ENCODE results near the gene IRX1.

The IRX1 gene

DNA sequence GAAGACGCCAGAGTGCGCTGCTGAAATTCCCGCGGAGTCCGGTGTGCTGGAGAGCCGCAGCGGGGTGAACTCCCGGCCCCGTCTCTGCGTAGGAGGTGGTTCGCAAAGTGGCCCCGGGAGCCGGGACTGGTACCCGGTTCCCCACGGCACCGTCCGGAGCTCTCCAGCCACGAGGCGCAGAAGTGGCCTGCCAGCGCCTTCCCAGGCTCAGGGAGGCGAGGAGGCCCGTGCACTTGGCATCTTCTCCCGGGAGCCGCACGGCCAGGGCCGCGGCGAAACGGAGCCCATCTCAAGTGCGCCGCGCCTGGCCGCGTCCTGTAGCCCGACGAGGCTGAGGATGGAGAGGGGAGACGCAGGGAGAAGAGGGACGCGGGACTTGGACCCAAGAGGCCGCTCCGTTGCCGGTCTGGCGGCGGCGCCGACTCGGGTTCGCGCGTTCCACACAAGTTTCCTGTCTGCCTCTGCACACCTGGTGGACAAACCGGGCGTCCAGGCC lies 1.1 kb upstream of the IRX1 start:
- H3K9ac ChIP-seq (ENCODE audit: low read length) = no peak overlapping the region
- H3K27ac ChIP-seq (ENCODE audit: low read depth, low read length) = no peak overlapping the region
- H3K4me1 ChIP-seq (ENCODE audit: insufficient read depth, low read length) = peaks cover 4% of the 10 kb centered on the region

DNA sequence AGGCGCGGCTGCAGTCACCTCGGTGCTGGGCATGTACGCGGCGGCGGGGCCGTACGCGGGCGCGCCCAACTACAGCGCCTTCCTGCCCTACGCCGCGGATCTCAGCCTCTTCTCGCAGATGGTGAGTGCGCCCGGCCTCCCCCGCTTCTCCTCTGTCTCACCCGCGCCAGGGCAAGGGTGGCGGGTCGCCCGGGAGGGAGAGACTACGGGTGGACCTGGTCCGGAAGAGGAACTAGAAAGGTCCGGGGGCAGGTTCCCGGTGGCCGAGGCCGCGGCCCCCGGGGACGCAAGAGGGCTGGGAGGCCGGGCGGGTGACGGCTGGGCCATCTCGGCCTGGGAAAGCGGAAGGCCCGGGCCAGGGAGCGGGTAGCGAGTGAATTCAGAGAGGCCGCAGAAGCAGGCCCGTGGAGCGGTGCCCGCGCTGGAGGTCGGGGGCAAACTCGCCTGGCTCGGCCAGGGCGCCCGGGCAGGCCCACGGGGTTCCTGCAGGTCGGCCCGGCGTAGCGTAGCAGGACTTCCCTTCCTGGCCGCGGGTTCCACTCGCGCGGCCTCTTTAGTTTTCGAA lies 711 bp downstream of the IRX1 start:
- Histone ChIP-seq H3K36me3 (ENCODE audit: insufficient read depth, low read length) (no peaks in the 10 kb centered on the region), H3K9me3 (ENCODE audit: low read length) (no peaks in the 10 kb centered on the region), H3K27ac (ENCODE audit: low read depth, low read length) (no peak overlapping the region), H3K9ac (ENCODE audit: low read length) (no peak overlapping the region), H3K4me3 (ENCODE audit: low read depth in 1 of 2, low read length in 2 of 2) (no peak overlapping the region), H3K4me1 (ENCODE audit: insufficient read depth, low read length) (peaks cover 7% of the 10 kb centered on the region), H3K27me3 (ENCODE audit: control insufficient read depth in 1 of 2, insufficient read depth in 2 of 2, low read length in 2 of 2) (peaks cover 24 to 86% of the 10 kb centered on the region in 2 donors)

More for the DNA sequence above, 1.1 kb upstream of the IRX1 start:
- Histone ChIP-seq H3K4me3 (ENCODE audit: low read depth in 1 of 2, low read length in 2 of 2) (no peak overlapping the region), H3K9me3 (ENCODE audit: low read length) (no peaks in the 10 kb centered on the region), H3K36me3 (ENCODE audit: insufficient read depth, low read length) (no peaks in the 10 kb centered on the region), H3K27me3 (ENCODE audit: control insufficient read depth in 1 of 2, insufficient read depth in 2 of 2, low read length in 2 of 2) (peaks cover 26 to 85% of the 10 kb centered on the region in 2 donors)

DNA sequence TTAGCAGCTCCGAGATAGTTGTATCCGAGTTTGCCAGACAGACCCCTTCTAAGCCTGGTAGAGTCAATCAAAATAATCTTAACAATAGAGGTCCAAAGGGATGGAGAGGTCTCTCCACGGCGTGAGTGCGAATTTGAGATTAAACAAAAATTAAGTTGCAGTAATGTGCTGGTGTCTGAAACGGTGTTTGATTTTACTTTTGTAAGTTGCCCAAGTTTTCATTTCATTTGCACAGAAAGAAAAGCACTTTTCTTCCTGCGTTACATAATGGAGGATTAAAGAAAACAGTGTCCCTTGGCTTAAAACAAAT lies 1.2 kb downstream of the IRX1 start:
- Histone ChIP-seq H3K9me3 (ENCODE audit: low read length) (no peaks in the 10 kb centered on the region), H3K27ac (ENCODE audit: low read depth, low read length) (no peak overlapping the region), H3K36me3 (ENCODE audit: insufficient read depth, low read length) (no peaks in the 10 kb centered on the region), H3K27me3 (ENCODE audit: control insufficient read depth in 1 of 2, insufficient read depth in 2 of 2, low read length in 2 of 2) (peaks cover 29 to 86% of the 10 kb centered on the region in 2 donors), H3K9ac (ENCODE audit: low read length) (no peak overlapping the region), H3K4me1 (ENCODE audit: insufficient read depth, low read length) (peaks cover 7% of the 10 kb centered on the region), H3K4me3 (ENCODE audit: low read depth in 1 of 2, low read length in 2 of 2) (no peak overlapping the region)

DNA sequence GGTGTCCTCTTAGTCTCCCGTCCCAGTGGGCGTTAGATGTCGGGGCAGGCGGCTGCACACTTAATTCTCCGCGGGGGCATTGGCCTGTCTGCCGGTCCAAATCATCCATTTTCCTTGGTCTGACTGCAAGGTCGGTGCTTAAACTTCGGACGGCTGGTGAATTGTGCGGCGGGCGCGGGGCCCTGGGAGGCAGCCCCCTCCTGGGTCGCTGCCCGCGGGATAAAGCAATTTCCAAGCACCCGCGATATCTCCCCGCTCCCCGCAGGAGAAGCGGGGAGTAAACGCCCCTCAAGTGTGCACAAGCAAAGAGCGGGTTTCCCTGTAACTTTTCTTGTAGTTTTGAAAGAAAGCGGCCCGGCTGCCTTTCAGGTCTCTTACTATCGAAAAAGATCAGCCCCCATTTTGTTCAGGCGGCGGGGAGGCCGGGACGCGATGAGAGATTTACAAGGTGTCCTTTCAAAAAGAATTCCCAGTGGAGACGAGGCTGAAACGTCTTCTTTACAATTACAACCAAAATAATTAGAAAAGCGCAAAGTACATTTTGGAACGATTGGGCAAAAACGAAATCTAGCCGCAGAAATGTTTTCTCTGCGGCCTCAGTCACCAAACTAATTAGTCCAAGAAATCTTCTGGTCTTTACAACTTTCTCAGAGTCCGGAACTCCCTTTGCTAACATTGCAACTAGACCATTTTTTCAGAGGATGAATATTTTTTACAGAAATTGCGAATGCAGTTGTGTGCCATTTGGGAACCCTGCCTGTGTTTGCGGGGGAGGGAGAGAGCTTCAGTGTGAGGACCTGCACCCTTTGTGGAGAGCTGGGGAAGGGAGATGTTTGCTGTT lies 1.8 kb downstream of the IRX1 start:
- Histone ChIP-seq H3K4me1 (ENCODE audit: insufficient read depth, low read length) (peaks cover 7% of the 10 kb centered on the region), H3K9ac (ENCODE audit: low read length) (no peak overlapping the region), H3K36me3 (ENCODE audit: insufficient read depth, low read length) (no peaks in the 10 kb centered on the region), H3K9me3 (ENCODE audit: low read length) (no peaks in the 10 kb centered on the region), H3K27me3 (ENCODE audit: control insufficient read depth in 1 of 2, insufficient read depth in 2 of 2, low read length in 2 of 2) (peaks cover 29 to 88% of the 10 kb centered on the region in 2 donors), H3K27ac (ENCODE audit: low read depth, low read length) (no peak overlapping the region), H3K4me3 (ENCODE audit: low read depth in 1 of 2, low read length in 2 of 2) (no peak overlapping the region)

DNA sequence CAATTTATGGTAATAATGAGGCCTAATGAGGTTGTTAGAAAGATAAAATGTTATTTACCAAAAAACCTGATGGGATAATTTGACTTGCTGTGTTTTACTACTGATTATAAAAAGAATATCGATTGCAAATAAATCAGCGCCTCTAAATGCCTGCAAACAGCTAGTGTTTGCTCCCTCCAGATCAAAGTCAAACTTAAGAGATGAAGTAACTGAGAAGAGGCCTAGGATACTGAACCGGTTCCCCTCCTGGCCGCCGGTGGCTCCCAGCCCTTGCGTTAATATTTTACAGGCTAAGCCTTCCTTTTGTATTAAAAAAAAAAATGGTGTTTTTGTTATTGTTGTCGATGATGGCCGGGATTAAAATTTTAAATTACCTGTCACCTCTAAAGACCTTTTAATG lies 2.6 kb downstream of the IRX1 start:
- no peak overlapping the region for H3K27ac ChIP-seq (ENCODE audit: low read depth, low read length)
- peaks cover 21 to 88% of the 10 kb centered on the region in 2 donors for H3K27me3 ChIP-seq (ENCODE audit: control insufficient read depth in 1 of 2, insufficient read depth in 2 of 2, low read length in 2 of 2)
- no peak overlapping the region for H3K9ac ChIP-seq (ENCODE audit: low read length)
- peaks cover 7% of the 10 kb centered on the region for H3K4me1 ChIP-seq (ENCODE audit: insufficient read depth, low read length)
- no peaks in the 10 kb centered on the region for H3K9me3 ChIP-seq (ENCODE audit: low read length)
- no peaks in the 10 kb centered on the region for H3K36me3 ChIP-seq (ENCODE audit: insufficient read depth, low read length)
- H3K4me3 ChIP-seq (ENCODE audit: low read depth in 1 of 2, low read length in 2 of 2) = no peak overlapping the region

DNA sequence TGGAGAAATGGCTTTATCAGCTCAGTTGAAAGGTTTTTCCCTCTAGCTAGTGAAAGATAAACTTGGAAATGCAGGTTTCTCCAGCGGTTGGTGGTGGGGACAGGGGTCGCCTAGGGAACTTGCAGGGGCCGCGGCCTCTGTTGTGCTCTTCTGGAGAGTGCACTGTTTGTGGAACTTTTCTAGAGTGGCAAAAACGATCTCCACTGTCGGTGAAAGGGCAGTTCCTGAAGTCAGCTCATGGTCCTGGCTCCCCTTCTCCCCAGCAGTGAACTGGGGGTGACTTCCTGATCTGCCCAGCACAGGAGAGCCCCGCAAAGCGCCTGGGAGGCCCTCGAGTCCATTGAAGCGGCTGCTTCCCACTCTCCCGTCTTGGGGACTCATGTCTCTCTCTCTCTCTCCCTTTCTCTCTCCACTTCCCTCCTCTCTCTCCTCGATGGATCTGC lies 3.2 kb downstream of the IRX1 start:
- no peaks in the 10 kb centered on the region for H3K9me3 ChIP-seq (ENCODE audit: low read length)
- peaks cover 16 to 87% of the 10 kb centered on the region in 2 donors for H3K27me3 ChIP-seq (ENCODE audit: control insufficient read depth in 1 of 2, insufficient read depth in 2 of 2, low read length in 2 of 2)
- no peak overlapping the region for H3K4me3 ChIP-seq (ENCODE audit: low read depth in 1 of 2, low read length in 2 of 2)
- no peak overlapping the region for H3K9ac ChIP-seq (ENCODE audit: low read length)
- H3K36me3 ChIP-seq (ENCODE audit: insufficient read depth, low read length) = no peaks in the 10 kb centered on the region
- no peak overlapping the region for H3K27ac ChIP-seq (ENCODE audit: low read depth, low read length)
- peaks cover 7% of the 10 kb centered on the region for H3K4me1 ChIP-seq (ENCODE audit: insufficient read depth, low read length)

DNA sequence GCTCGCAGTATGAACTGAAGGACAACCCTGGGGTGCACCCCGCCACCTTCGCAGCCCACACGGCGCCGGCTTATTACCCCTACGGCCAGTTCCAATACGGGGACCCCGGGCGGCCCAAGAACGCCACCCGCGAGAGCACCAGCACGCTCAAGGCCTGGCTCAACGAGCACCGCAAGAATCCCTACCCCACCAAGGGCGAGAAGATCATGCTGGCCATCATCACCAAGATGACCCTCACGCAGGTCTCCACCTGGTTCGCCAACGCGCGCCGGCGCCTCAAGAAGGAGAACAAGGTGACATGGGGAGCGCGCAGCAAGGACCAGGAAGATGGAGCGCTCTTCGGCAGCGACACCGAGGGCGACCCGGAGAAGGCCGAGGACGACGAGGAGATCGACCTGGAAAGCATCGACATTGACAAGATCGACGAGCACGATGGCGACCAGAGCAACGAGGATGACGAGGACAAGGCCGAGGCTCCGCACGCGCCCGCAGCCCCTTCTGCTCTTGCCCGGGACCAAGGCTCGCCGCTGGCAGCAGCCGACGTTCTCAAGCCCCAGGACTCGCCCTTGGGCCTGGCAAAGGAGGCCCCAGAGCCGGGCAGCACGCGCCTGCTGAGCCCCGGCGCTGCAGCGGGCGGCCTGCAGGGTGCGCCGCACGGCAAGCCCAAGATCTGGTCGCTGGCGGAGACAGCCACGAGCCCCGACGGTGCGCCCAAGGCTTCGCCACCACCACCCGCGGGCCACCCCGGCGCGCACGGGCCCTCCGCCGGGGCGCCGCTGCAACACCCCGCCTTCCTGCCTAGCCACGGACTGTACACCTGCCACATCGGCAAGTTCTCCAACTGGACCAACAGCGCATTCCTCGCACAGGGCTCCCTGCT lies 3.8 kb downstream of the IRX1 start:
- Histone ChIP-seq H3K4me3 (ENCODE audit: low read depth in 1 of 2, low read length in 2 of 2) (no peak overlapping the region), H3K27me3 (ENCODE audit: control insufficient read depth in 1 of 2, insufficient read depth in 2 of 2, low read length in 2 of 2) (peaks cover 16 to 84% of the 10 kb centered on the region in 2 donors), H3K9me3 (ENCODE audit: low read length) (no peaks in the 10 kb centered on the region), H3K36me3 (ENCODE audit: insufficient read depth, low read length) (no peaks in the 10 kb centered on the region), H3K9ac (ENCODE audit: low read length) (no peak overlapping the region), H3K27ac (ENCODE audit: low read depth, low read length) (no peak overlapping the region), H3K4me1 (ENCODE audit: insufficient read depth, low read length) (peaks cover 3% of the 10 kb centered on the region)

DNA sequence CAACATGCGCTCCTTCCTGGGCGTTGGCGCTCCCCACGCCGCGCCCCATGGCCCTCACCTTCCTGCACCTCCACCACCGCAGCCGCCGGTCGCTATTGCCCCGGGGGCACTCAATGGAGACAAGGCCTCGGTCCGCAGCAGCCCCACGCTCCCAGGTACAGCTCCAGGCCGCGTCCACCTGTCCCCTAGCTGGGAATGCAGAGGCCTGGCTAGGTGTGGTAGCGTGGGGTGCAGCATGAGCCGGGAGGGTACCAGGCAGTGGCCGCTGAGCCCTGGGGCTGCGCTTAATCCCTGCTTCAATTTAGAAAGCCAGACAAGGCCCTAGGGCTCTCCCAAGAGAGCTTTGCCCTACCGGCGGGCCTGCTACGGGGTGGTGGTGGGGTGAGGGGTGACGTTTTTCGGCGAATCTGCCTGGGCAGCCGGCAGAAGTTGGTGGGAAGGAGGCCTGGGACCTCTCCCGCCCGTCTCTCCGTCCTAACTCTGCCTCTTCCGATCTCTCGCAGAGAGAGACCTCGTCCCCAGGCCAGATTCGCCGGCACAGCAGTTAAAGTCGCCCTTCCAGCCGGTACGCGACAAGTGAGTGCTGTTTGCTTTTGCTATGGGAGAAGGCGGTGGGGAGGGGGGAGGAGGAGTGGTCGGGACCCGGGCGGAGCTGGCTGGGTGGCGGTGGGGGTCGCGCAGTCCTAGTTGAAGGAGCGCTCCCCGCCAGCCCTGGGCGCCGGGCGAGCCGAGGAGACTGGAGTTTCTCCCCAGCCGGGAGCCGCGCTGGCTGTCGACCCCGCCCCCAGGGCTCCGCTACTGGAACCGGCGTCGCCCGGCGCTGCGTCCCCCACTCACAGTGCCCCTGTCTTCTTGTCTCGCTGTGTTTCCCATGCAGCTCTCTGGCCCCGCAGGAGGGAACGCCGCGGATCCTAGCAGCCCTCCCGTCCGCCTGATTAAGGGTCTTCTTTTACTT lies 4.8 kb downstream of the IRX1 start:
- H3K9me3 ChIP-seq (ENCODE audit: low read length) = no peaks in the 10 kb centered on the region
- H3K4me3 ChIP-seq (ENCODE audit: low read depth in 1 of 2, low read length in 2 of 2) = no peak overlapping the region
- H3K4me1 ChIP-seq (ENCODE audit: insufficient read depth, low read length) = peaks cover 3% of the 10 kb centered on the region
- peaks cover 16 to 81% of the 10 kb centered on the region in 2 donors for H3K27me3 ChIP-seq (ENCODE audit: control insufficient read depth in 1 of 2, insufficient read depth in 2 of 2, low read length in 2 of 2)
- H3K9ac ChIP-seq (ENCODE audit: low read length) = no peak overlapping the region
- no peak overlapping the region for H3K27ac ChIP-seq (ENCODE audit: low read depth, low read length)
- H3K36me3 ChIP-seq (ENCODE audit: insufficient read depth, low read length) = no peaks in the 10 kb centered on the region

DNA sequence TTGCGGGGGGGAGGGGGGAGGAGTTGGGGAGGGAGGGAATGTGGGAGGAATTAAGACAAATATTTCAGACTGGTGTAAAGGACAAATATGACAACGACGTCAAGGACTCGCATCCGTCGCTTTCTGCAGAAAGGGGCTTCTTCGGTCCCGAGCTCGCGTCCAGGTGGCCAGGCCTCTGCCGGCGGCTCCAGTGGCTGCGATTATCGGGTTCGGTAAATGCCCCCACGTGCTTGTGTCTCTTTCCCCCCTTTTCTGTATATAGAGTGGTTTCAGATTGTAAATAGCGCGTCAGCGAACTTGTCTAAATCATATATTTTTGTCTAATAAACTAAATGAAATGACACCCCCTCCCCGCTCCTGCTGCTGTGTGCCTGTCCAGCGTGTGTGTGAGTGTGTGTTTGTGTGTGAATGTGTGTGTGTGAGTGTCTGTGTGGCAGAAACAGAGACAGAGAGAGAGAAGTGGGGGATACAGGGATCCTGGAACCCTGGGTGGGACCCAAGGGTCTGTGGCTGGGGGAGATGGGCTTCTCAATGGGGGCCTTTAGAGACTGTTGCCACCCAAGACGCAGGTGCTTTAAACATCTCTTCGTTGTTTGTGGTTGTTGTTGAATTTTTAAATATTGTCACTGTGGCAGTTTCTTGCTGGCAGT lies 5.6 kb downstream of the IRX1 start:
- Histone ChIP-seq H3K4me3 (ENCODE audit: low read depth in 1 of 2, low read length in 2 of 2) (no peak overlapping the region), H3K9me3 (ENCODE audit: low read length) (no peaks in the 10 kb centered on the region), H3K9ac (ENCODE audit: low read length) (no peak overlapping the region), H3K36me3 (ENCODE audit: insufficient read depth, low read length) (no peaks in the 10 kb centered on the region), H3K4me1 (ENCODE audit: insufficient read depth, low read length) (peaks cover 3% of the 10 kb centered on the region), H3K27ac (ENCODE audit: low read depth, low read length) (no peak overlapping the region), H3K27me3 (ENCODE audit: control insufficient read depth in 1 of 2, insufficient read depth in 2 of 2, low read length in 2 of 2) (peaks cover 16 to 83% of the 10 kb centered on the region in 2 donors)

Measured in muscle layer of colon (tissue), 2 donors.